Neural cell (in vitro differentiated cells): ENCODE measurements around the gene NCOA5. TPM values are rescaled to one million over a fixed set of nuclear protein-coding genes. Genes with fewer than 3 reads are reported as not detected.

Experiments used
- H2AFZ ChIP-seq: fragments of 200-600, 300-800 bp; sonication (generic), shearing (Covaris generic); 2 replicates; pipeline ENCODE4 v1.6.0; 2014; ENCODE audit warnings: low read depth, mild to moderate bottlenecking, antibody characterized with exemption, low read length, moderate library complexity
- H3F3A ChIP-seq: fragments of 200-600 bp; shearing (Covaris generic); 2 replicates; pipeline ENCODE4 v1.6.1; 2016; ENCODE audit warnings: mild to moderate bottlenecking, moderate library complexity, mixed read lengths, antibody characterized with exemption, low read length; ENCODE audit not compliant: insufficient read depth, poor library complexity, severe bottlenecking
- H3K27ac ChIP-seq: fragments of 200-600, 300-800 bp; sonication (generic), shearing (Covaris generic); 2 replicates; pipeline ENCODE4 v1.5.1; 2014; ENCODE audit warnings: mild to moderate bottlenecking, low read length, moderate library complexity
- H3K27me3 ChIP-seq: fragments of 300-800, 200-600 bp; sonication (generic), shearing (Covaris generic); 2 replicates; pipeline ENCODE4 v1.6.0; 2014; ENCODE audit warnings: mild to moderate bottlenecking, low read depth, low read length, moderate library complexity; ENCODE audit not compliant: insufficient read depth
- H3K36me3 ChIP-seq: fragments of 300-800, 200-600 bp; sonication (generic), shearing (Covaris generic); 2 replicates; pipeline ENCODE4 v1.5.1; 2014; ENCODE audit warnings: mild to moderate bottlenecking, antibody characterized with exemption, low read length, moderate library complexity; ENCODE audit not compliant: insufficient read depth
- H3K4me2 ChIP-seq: fragments of 300-800, 200-600 bp; sonication (generic), shearing (Covaris generic); 2 replicates; pipeline ENCODE4 v1.6.0; 2014; ENCODE audit warnings: mild to moderate bottlenecking, low read length
- H3K4me3 ChIP-seq: fragments of 300-800, 200-600 bp; sonication (generic), shearing (Covaris generic); 2 replicates; pipeline ENCODE4 v1.5.1; 2014; ENCODE audit warnings: mild to moderate bottlenecking, low read length, moderate library complexity
- H3K79me2 ChIP-seq: fragments of 200-600 bp; shearing (Covaris generic); replicated peaks from 2 replicates; pipeline ENCODE4 v1.6.0; 2014; ENCODE audit warnings: mild to moderate bottlenecking, low read length, moderate library complexity; ENCODE audit not compliant: insufficient read depth
- H3K9ac ChIP-seq: fragments of 300-800, 200-600 bp; sonication (generic), shearing (Covaris generic); 2 replicates; pipeline ENCODE4 v1.6.1; 2016; ENCODE audit warnings: mild to moderate bottlenecking, low read length, mixed read lengths
- H3K9me2 ChIP-seq: fragments of 200-600 bp; shearing (Covaris generic); 2 replicates; pipeline ENCODE4 v1.6.1; 2016; ENCODE audit warnings: mild to moderate bottlenecking, low read length, mixed read lengths; ENCODE audit not compliant: insufficient read depth
- H3K9me3 ChIP-seq: fragments of 200-600, 300-800 bp; sonication (generic), shearing (Covaris generic); 2 replicates; pipeline ENCODE4 v1.6.1; 2016; ENCODE audit warnings: mild to moderate bottlenecking, mixed run types, low read length, moderate library complexity, mixed read lengths
- H4K20me1 ChIP-seq: fragments of 200-600 bp; shearing (Covaris generic); 2 replicates; pipeline ENCODE4 v1.6.1; 2016; ENCODE audit warnings: mild to moderate bottlenecking, mixed run types; ENCODE audit not compliant: insufficient read depth
- CTCF ChIP-seq: fragments of 450-650 bp; IDR thresholded peaks from 2 replicates; pipeline ENCODE4 v1.5.1; 2014; ENCODE audit warnings: antibody characterized with exemption, mild to moderate bottlenecking, moderate library complexity; ENCODE audit not compliant: poor library complexity, severe bottlenecking
- EP300 ChIP-seq: fragments of 450-650 bp; conservative IDR thresholded peaks from 2 replicates; pipeline ENCODE4 v1.6.1; 2014; ENCODE audit warnings: antibody characterized with exemption, mild to moderate bottlenecking, moderate library complexity; ENCODE audit not compliant: poor library complexity, severe bottlenecking
- EZH2 ChIP-seq: fragments of 200-600, 300-800 bp; shearing (Covaris generic), sonication (generic); IDR thresholded peaks from 2 replicates; pipeline ENCODE4 v1.6.1; 2014; ENCODE audit warnings: antibody characterized with exemption, low read length, borderline replicate concordance, mild to moderate bottlenecking; ENCODE audit not compliant: insufficient read depth, poor library complexity, severe bottlenecking
- MXI1 ChIP-seq: fragments of 450-650 bp; conservative IDR thresholded peaks from 2 replicates; pipeline ENCODE4 v1.6.1; 2014; ENCODE audit warnings: antibody characterized with exemption, mild to moderate bottlenecking; ENCODE audit not compliant: poor library complexity, severe bottlenecking
- POLR2AphosphoS5 ChIP-seq: IDR thresholded peaks from 2 replicates; pipeline ENCODE4 v1.6.1; 2012
- RAD21 ChIP-seq: fragments of 450-650 bp; conservative IDR thresholded peaks from 2 replicates; pipeline ENCODE4 v1.6.1; 2014; ENCODE audit warnings: antibody characterized with exemption, mild to moderate bottlenecking, moderate library complexity
- REST ChIP-seq: IDR thresholded peaks from 2 replicates; pipeline ENCODE4 v1.6.1; 2012; ENCODE audit warnings: borderline replicate concordance
- SMC3 ChIP-seq: fragments of 450-650 bp; conservative IDR thresholded peaks from 2 replicates; pipeline ENCODE4 v1.6.1; 2014; ENCODE audit warnings: antibody characterized with exemption, mild to moderate bottlenecking, moderate library complexity; ENCODE audit not compliant: poor library complexity
- TAF1 ChIP-seq: IDR thresholded peaks from 2 replicates; pipeline ENCODE4 v1.6.1; 2012; ENCODE audit warnings: low read depth
- polyA plus RNA-seq: library from polyadenylated mRNA; depleted of rRNA; stranded (reverse); fragments of >200 nt; gene quantifications from 2 replicates; pipeline ENCODE4 v1.2.3, GENCODE V29; 2014

NCOA5 gene
- polyA plus RNA-seq, 1 donor from 2014 or later = 29.9 TPM

GRCh38 chr20:46065691-46066090 is 24.1 kb downstream of the NCOA5 start:
- Histone ChIP-seq H4K20me1 (no peaks in the 10 kb centered on the region), H3K27ac (no peak overlapping the region), H2AFZ (no peak overlapping the region), H3K79me2 (no peaks in the 10 kb centered on the region), H3K27me3 (no peaks in the 10 kb centered on the region), H3K9me3 (no peaks in the 10 kb centered on the region), H3K4me3 (no peak overlapping the region), H3K36me3 (peaks cover 18% of the 10 kb centered on the region), H3K4me2 (no peak overlapping the region), H3K9me2 (no peaks in the 10 kb centered on the region), H3F3A (no peaks in the 10 kb centered on the region), H3K9ac (no peak overlapping the region)
- TF ChIP-seq RAD21 (no peak), TAF1 (no peak), SMC3 (no peak), REST (no peak), CTCF (no peak), MXI1 (no peak), EZH2 (no peak), POLR2AphosphoS5 (no peak), EP300 (no peak)

GRCh38 chr20:46065006-46065405 is 24.8 kb downstream of the NCOA5 start:
- Histone ChIP-seq H3K36me3 (peaks cover 18% of the 10 kb centered on the region), H3F3A (no peaks in the 10 kb centered on the region), H4K20me1 (no peaks in the 10 kb centered on the region)

More at GRCh38 chr20:46065006-46065405, 24.8 kb downstream of the NCOA5 start:
- Histone ChIP-seq H3K27ac (no peak overlapping the region), H3K4me3 (no peak overlapping the region), H2AFZ (no peak overlapping the region), H3K9me2 (no peaks in the 10 kb centered on the region), H3K27me3 (no peaks in the 10 kb centered on the region), H3K79me2 (no peaks in the 10 kb centered on the region), H3K4me2 (no peak overlapping the region), H3K9ac (no peak overlapping the region), H3K9me3 (no peaks in the 10 kb centered on the region)
- TF ChIP-seq SMC3 = no peak
- TF ChIP-seq MXI1 = no peak
- no peak for TF ChIP-seq REST
- no peak for TF ChIP-seq TAF1
- no peak for TF ChIP-seq POLR2AphosphoS5
